GM21529 (cell line): ENCODE data around the gene FCHO2.

Experiments
- ATAC-seq: cut with Tn5 transposase; IDR thresholded peaks from one replicate; pipeline ENCODE4 v1.9.1; 2021; ENCODE audit not compliant: unreplicated experiment

FCHO2 gene

GRCh38 chr5:73104326-73104725 is 148.5 kb downstream of the FCHO2 start:
- no peak for ATAC-seq

- ATAC-seq, result no peak
Observed at GRCh38 chr5:73106335-73106734, 150.5 kb downstream of the FCHO2 start.

- ATAC-seq, result no peak
Observed at GRCh38 chr5:73110190-73110589, 154.3 kb downstream of the FCHO2 start.

- ATAC-seq, result no peak
Observed at GRCh38 chr5:73111536-73111935, 155.7 kb downstream of the FCHO2 start.

- ATAC-seq, result no peak
Observed at GRCh38 chr5:73112359-73112758, 156.5 kb downstream of the FCHO2 start.

- ATAC-seq, result no peak
Observed at GRCh38 chr5:73114044-73114688, 158.3 kb downstream of the FCHO2 start.

- ATAC-seq, result no peak
Observed at GRCh38 chr5:73115399-73116051, 159.7 kb downstream of the FCHO2 start.

GRCh38 chr5:73116506-73116905 is 160.7 kb downstream of the FCHO2 start:
- ATAC-seq, result no peak

GRCh38 chr5:73117088-73117740 is 161.4 kb downstream of the FCHO2 start:
- ATAC-seq, result no peak

GRCh38 chr5:73118391-73118973 is 162.6 kb downstream of the FCHO2 start:
- no peak for ATAC-seq

GRCh38 chr5:73119451-73120157 is 163.8 kb downstream of the FCHO2 start:
- ATAC-seq, result no peak

- ATAC-seq, result no peak
Observed at GRCh38 chr5:73120222-73121118, 164.6 kb downstream of the FCHO2 start, which contains the start of gene TMEM171. Gene TMEM171, plus strand, starts transcription at chr5:73120575. Its CDS starts 2,799 bp downstream, at chr5:73123374.

GRCh38 chr5:73121119-73121463 is 165.2 kb downstream of the FCHO2 start:
- ATAC-seq, result no peak

GRCh38 chr5:73122875-73123810 is 167.3 kb downstream of the FCHO2 start:
- ATAC-seq, result no peak

GRCh38 chr5:73125289-73125688 is 169.4 kb downstream of the FCHO2 start:
- ATAC-seq, result no peak

GRCh38 chr5:73126381-73126780 is 170.5 kb downstream of the FCHO2 start:
- ATAC-seq, result no peak

GRCh38 chr5:73126957-73127356 is 171.1 kb downstream of the FCHO2 start:
- ATAC-seq, result no peak

- no peak for ATAC-seq
Observed at GRCh38 chr5:73129143-73129542, 173.3 kb downstream of the FCHO2 start.

- ATAC-seq, result no peak
Observed at GRCh38 chr5:73130811-73131210, 175.0 kb downstream of the FCHO2 start.
